NCI-H1694 treated with DMSO at 0.1 percent for 48 hours (cell line): ENCODE data around the gene TPCN2.

Source experiments
- DNase-seq: peaks from one replicate; lab custom pipeline; 2025; lab: John Stamatoyannopoulos, UW

The TPCN2 gene

DNA sequence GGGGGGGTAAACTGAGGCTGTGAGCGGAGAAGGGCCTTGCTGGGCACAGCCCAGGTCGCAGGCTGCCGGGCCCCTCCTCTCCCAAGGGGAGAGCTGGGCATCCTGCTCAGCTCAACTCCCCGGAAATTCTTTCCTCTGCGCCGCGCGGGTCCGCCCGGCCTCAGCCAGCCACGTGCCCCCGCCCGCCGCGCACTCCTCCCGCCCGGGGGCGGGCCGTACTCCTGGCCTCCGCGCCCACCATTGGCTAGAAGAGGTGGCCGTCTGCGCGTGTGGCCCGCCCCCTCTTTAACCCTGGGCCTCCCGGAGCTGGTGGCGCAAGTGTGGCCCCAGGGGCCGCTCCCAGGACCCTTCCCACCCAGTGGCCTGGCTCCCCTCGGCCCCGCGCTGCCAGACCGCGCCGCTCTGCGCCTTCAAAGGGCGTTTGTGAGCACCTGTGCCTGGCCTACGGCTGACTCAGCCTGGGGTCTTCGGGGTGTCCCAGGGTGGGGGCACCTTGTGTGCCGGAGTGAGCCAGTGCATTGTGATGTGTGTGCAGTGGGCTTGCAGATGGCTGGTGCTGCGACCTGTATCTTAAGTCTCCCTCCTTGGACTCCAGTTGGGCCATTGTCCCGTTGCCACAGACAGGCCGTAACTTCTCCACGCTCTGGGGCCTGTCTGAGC lies 37.6 kb upstream of the TPCN2 start:
- DNase-seq: no peak

DNA sequence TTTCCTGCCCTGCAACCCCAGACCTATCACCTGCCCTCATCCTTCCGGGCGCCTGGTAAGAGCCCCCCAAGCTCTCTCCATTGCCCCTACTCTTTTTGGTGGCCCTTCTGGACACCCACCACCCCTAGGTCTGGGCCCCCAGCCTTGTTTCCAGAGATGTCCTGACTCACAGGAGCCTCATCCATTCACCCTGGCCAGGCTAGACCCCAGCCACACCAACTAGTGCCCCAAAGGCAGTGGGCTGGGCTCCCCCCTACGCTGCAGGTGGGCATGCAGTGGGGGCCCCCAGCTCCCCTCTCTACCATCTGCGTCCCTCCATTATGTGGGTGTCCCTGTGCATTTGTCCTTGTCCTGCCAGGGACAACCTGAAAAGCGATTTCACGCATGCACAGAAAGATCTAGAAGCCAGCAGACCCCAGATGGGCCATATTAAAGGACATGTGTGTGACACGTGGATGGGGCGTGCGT lies 37.1 kb upstream of the TPCN2 start:
- DNase-seq: no peak

DNA sequence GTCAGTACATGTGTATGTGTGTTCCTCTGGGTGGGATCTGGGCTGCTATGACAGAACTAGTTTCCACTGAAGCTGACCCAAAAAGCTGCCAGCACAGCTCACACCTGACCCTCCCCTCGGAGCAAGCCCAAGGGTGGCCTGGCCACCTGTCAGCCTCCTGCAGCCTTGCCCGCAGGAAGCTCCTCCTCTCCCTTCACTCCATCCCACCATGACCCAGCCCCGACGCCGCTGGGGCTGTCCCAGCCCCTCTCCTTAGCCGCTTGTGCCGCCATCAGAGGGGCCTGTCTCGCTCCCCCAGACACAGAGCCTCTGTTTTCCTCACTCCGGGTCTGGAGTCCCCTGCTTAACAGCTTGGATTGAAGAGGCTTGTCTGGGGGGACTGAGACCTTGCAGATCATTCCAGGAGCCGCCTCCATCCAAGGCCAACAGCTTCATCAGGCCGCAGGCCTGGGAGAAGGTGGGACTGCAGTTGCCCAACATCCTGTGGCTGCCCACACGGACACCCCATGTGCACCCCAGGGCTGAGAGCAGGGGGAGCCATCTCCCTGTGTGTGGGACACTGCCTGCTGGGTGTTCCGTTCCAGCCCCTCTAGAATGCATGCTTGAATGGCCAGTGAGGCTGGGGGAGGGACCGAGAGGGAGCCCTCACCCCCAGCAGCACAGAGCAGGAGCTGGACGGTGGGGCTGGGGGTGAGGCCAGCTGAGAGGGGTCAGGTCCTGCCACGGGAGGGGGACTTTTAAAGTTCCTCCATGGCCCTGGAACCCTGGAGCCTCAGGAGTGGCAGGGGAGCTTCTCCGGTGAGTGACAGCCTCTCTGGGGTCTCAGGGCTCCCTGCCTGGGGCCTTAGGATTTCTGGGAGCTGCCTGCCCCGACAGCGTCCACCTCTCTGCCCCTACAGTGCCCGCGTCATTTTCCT lies 36.4 kb upstream of the TPCN2 start:
- no peak for DNase-seq

DNA sequence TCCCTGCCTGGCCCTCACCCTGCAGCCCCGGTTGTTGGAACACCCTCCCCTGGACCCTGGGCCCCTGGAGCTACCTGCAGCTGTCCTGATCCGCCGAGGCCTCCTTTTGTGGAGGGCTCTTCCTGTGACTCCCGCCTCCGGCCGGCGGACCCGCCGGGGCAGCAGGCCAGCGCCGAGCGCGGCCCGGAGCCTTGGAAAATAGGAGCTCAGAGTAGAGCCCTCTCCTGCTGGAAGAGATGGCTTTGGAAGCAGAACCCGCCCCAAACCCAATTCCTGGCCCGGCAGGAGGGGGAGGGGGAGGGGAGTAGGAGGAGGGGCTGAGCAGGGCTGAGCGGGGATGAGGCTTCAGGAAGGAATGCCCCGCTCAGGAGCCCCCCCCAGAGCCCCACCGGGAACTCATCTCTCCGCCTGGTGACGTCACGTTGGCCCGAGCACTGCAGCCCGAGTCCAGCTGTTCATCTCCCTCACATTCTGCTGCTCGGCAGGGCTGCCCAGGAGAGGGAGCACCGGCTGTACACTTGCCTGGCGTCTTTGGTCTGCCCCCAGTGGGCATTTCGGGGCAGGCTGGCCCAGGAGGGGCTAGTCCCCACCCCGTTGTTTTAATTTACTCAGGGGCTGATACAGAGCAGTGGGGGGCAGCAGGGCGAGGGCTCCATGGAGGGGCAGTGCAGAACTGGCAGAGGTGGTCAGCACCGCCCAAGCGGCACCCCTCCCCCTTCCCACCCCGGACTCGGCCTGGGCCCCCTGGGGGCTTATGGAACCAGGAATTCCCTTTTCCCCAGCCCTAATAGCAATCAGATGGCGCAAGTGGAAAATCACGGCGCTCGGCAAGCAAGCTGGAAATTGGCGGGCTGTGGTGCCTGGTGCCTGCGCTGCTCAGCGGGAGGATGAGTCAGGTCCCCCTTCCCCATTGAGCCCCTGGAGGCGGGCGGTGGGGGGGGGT lies 35.5 kb upstream of the TPCN2 start, which contains the start of gene MRGPRF:
Gene MRGPRF, minus strand, starts transcription at position 238 of the 943 bp plus-strand sequence. CDS start 3,345 bp downstream, outside the sequence.
- no peak for DNase-seq

DNA sequence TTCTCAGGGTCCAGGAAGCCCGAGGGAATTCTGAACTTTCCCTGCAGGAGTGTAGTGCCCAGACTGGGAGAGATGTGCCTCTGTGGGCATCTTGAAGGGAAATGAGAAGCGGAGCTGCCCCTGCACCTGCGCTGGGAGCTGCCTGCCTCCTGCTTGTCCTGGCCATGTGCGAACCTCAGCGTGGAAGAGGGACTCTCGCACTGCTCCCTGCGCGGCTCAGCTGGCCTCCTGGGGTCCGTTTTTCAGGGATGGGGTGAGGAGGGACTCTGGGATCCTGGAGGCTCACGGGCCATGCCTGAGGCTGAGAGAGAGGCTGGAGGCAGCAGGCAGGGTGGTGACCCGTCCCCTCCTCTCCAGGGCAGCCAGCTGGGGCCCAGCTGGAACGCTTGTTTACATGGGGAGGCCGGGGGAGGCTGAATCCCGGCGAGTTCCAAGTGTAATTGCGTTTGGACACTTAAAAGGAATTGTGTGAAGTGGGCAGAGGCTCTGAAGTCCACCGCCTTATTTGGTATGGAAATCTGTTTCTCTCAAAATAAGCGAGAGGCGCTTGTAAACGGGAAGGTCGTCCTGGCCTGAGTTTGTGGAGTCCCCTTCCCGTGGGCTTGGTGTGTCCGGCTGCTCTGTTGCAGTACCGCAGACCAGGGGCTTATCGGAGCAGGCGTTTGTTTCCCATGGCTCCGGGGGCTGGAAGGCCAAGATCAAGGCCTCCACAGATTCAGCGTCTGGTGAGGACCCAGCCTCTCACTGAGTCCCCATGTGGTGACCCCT lies 34.5 kb upstream of the TPCN2 start:
- no peak for DNase-seq

DNA sequence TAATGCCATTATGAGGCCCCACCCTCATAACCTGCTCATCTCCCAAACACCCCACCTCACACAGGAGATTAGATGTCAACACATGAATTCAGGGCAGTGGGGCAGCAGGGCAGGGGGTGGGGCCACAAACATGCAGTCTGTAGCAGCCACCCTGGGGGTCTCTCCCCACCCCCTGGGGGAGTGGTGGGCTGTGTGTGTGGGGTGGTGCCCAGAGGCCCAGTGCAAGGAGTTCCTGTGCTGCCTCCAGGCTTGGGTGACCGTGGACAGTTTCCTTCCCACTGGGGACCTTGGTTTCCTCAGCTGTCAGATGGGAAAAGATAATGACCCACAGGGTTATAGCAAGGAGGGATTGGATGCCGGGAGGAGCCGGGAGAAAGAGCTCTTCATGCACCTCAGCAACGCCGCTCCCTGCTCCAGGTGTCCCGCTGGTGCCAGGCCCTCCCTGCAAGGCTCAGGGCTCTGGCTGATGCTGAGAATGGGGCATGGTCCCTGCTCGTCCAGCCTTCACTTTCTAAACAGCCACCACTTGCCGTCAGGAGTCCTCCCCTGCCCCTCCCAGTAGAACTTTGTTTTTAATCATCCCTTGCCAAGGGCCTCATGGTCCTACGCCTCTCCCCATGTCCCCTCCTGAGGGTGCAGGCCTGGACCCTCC lies 33.7 kb upstream of the TPCN2 start:
- no peak for DNase-seq

DNA sequence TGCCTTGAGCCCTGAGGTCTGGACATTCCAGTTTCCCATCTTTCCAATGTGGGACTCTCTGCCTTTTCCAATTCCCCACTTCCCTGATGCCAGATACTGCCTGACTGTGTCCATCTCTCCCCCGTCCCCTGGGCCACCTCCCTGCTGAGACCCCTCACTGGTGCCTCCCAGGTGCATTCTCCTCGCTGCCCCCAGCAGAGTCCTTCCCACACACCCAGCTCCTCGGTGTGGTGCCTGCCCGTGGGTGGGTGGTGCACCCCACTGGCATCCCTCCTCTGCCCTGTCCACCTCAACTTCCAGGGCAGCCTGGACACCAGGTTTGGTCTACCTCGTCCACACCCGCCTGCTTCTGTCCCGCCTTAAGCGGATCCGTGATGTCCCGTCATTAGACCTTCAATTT lies 30.8 kb upstream of the TPCN2 start:
- no peak for DNase-seq

DNA sequence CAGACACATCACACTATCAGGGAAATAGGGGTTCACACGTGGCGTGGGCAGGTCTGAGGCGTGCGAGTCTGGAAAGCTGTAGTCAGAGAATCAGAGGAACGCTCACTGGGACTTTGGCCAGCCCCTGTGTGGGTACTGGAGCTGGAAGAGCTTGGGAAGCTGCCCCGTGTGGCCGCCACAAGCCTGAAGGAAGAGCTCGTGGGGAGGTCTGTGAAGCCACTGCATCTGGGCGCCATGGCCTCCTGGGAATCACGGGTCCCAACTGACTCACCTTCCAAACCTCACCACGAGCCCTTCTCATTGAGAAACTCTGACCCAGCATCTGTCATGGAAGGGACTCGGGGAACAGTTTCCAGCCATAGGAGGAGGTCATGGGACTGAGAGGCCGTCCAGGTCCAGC lies 29.8 kb upstream of the TPCN2 start:
- no peak for DNase-seq

DNA sequence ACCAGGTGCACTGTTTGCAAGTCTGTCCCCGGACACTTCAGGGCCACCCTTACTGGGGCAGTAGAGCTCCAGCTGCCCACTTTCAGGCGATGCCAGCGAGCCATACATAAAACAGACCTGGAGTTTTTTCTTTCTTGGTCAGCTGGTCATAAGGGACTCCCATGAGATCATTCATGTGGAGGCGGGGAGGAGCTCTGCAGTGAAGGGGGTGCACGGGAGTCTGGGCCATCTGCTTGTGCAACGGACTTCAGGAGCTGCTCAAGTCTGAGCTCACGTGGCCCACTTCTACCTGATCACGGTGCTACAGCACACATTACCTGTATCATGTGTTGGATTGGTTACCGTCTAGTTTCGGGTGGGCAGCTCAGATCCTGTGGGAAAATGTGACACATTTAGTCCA lies 26.5 kb upstream of the TPCN2 start:
- DNase-seq: no peak

DNA sequence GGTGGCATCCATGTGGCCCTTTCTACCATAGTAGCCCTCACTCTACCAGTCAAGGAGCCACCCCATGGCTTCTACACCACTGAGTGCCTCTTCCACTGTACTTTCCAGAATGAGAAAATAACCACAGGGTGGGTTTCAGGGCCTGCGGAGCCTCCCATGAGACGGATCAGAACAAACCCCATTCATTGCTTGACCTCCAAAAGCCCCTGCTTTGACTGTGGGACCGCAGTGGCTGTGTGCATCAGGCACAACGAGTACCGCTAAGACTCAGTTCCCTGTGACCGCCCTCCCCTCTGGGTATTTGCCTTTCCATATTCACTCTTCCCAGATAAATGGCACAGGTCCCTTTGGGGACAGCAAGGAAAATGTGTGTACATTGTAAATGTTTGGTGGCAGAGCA lies 24.2 kb upstream of the TPCN2 start:
- DNase-seq: no peak

DNA sequence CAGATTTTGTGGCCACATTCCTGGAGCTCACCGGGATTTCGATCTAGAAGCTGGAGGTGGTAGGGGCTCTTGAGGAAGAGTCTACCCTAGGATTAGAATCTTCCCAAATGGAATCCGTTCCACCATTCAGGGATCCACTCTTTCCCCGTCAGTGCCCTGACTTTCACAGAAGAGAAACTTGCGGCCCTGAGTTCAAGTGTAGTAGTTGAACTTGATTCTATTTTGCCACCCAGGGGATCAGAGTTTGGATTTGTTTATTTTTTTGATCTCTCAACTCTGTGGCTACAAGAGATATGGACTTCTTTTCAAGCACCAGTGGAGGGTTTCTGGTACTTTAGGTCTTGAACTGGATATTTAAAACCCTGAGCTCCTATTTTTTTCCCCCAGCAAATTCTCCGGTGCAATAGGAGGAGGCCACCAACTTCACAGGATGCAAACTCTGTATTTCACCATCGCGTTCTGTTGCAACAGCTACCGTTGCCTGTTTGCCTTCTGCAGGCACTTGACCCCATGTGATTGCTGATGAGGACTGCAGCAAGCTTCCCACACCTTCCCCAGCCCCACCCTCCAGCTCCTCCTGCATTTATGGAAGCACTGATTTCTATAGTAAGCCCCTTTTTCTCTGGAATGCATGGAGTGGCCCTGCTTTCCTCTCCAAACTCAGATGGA lies 20.9 kb upstream of the TPCN2 start:
- DNase-seq: no peak

DNA sequence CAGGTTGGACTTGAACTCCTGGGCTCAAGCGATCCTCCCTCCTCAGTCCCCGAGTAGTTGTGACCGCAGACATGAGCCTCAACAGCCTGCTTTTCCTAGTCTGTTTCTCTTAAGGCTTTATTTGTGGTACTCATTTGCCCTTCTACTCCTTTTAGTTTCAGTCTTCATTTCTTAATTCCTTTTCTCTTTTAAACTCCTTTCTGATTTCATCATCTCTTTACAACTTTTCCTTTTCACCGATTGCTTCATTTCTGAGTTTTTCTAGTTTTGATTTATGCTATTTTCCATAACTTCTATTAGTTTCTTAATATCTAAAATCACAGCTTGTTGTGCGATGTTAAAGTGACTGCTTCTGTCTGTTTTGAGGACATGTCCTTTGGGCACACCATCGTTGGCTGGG lies 18.4 kb upstream of the TPCN2 start:
- no peak for DNase-seq

DNA sequence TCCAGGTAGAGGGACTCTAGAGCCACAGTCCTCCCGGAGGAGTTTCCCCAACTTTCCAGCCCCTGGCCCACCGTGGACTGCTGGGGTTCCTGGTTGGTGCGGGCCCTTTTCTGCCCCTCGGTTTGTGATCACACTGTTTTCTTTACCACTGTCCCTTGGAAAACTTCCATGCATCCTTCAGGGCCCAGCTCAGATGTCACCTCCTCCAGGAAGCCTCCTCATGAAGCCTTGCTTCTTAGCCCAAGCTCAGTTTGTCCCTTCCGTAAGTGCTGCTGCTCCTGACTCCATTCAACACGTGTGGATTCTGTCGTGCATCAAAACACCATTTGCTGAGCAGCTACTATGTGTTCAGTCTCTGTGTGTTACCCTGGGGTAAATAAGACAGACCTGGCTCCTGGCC lies 15.9 kb upstream of the TPCN2 start:
- DNase-seq: no peak

DNA sequence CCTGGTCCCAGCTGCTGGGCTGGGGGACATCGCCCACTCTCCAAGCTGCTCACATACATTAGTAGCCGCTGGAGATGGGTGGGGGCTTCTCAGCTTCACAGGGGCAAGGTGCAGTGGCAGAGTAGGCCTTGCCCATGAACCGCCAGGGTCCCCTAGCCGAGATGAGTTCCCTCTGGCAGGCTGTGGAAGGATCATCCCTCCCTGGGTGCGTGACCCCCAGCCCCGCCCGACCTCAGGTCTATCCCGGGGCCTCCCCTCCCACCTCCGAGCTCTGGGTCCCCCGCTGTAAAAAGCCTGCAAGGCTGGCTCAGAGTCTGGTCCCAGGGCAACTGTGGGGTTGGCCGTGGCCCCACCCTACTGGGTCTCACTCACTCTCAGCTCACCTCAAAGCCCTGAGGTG lies 15.3 kb upstream of the TPCN2 start:
- no peak for DNase-seq

DNA sequence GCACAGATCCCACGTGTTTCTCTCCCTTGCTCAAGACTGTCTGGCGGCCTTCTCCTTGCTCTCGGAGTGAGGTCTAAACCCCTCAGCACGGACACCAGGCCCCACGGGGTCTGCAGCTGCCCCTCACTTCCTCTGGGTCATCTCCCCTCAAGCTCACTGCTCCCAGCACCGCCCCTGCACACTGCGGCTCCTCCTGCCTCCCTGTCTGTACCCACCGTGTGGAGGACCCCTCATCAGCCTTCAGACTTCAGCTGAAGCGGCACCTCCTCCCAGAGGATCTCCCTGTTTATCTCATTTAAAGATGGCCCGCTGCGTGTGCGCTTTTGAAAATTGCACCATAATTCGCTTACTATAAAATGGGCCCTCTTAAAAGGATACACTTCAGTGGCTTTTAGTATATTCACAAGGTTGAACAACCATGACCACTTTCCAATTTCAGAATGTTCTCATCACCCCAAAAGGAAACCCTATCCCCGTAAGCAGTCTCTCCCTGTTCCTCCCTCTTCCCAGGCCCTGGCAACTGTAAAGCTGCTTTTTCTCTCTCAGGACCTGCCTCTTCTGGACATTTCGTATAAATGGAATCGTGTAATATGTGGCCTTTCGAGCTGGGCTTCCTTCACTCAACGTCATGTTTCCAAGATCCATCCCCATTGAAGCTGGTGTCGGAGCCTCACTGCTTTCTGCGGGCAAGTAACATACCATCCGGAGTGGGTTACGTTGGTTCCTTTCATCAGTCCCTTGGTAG lies 14.4 kb upstream of the TPCN2 start:
- no peak for DNase-seq

DNA sequence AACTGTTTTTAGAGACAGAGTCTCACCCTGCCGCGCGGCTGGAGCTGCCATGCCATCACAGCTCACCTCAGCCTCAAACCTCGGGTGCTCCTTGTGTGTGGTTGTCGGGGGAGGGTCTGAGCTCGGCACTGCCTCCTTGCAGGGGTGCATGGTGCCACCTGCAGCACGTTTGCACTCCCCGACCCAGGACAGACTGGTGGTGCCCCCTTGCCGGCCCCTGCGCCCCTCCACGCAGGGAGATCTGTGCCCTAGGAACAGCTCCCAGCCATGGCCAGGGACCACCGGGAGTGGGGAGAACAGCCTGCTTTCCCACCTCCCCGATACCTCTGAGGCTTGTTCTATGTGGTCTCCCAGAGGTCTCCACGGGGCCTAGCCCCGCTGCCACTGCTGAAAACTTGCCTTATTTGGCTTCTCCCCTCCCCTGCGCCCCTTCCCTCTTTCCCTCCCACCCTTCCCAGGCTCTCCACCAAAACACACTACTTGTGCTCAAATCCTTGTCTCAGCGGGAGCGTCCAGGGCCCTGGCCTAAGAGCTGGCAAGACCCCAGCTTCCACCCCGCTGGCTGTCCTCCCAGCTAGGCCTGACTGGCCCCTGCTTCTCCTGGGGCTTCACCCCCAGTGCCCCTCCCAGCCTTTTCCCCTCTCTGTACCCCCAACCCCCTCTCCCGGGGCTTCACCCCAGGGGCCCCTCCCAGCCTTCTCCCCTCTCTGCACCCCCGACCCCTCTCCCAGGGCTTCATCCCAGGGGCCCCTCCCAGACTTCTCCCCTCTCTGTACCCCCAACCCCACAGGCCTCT lies 13.4 kb upstream of the TPCN2 start:
- no peak for DNase-seq

DNA sequence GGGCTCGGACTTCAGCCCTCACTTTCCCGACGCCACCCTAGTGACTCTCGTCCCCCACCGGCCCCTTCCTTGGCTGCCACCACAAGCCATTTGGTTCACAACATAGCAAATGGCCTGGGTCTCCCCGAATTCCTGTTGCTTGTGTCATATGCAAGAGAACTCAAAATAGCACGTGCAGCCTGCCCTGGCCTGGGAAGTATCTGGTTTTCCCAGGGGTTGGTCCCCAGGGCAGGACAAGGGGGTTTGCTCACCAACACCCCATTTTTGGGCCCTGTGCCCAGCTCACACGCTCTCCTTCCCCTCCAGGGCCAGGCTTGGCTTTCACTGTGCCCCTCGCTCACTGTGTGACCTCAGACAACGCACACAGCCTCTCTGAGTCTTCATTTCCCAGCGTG lies 12.8 kb upstream of the TPCN2 start:
- DNase-seq: no peak

DNA sequence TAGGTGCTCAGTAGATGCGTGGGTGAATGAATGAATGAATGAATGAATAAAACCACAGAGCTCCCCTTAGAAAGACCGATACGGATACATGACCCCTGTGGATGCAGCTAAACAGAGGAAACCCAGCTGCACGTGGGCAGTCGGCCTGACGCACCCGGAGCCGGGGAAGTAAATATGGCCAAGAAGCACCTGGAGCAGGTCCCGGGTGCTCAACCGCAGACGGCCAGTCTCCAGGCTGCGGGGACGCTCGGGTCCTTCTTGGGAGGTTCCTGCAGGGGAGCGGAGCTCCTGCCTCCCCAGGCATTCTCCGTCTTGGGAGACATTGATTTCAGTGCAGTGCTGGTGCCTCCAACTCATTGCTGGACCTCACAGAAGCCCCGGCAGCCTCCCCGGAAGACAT lies 11.7 kb upstream of the TPCN2 start:
- no peak for DNase-seq

DNA sequence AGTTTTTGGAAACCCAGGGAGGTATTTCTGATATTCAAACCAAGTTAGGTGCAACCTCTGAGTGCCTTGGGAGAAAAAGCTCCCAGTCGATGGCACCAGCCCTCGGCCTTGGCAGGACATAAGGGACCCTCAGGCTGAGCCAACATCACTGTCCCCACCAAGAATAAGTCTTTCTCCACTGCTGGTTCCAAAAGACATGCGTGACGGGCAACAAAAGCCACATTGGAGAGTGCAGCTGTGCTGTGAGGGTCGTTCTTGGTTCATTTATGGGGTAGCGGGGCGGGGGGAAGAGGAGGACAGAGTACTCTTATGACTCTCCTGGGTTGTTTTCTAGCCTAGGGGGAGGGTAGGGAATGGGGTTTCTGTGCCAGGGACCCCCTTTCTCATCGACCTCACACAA lies 11.2 kb upstream of the TPCN2 start:
- no peak for DNase-seq
